Frontal cortex (tissue), 1 donor: ENCODE data around the gene PGAM5. TPM values are rescaled to one million over a fixed set of nuclear protein-coding genes. Genes with fewer than 3 reads are reported as not detected.

ENCODE experiments used
- small RNA-seq: library from RNA; depleted of rRNA; stranded (forward); fragments of <200 nt; gene quantifications from one replicate; pipeline ENCODE3, GENCODE V24; 2014
- total RNA-seq: library from RNA; depleted of rRNA; stranded (reverse); fragments of >200 nt; gene quantifications from one replicate; pipeline ENCODE4 v1.2.3, GENCODE V29; 2014

Gene PGAM5
- total RNA-seq, 1 donor from 2014 or later, result 31.0 TPM

Small RNAs within 50 kb of the gene (small RNA-seq; reads per million reads assigned to genes)
- not detected for gene RNA5SP379

Other genes with a start within 250 kb of the PGAM5 start
- 4.1 TPM for gene FBRSL1, start 220.7 kb upstream of the PGAM5 start, total RNA-seq
- not detected for gene LRCOL1, start 100.3 kb upstream of the PGAM5 start, total RNA-seq
- gene P2RX2, start 92.1 kb upstream of the PGAM5 start, total RNA-seq, result not detected
- gene POLE, start 23.5 kb upstream of the PGAM5 start, total RNA-seq, result 26.9 TPM
- gene PXMP2, start 23.3 kb upstream of the PGAM5 start, total RNA-seq, result 15.9 TPM
- gene ANKLE2, start 51.0 kb downstream of the PGAM5 start, total RNA-seq, result 44.8 TPM
- 50.5 TPM for gene GOLGA3, start 118.0 kb downstream of the PGAM5 start, total RNA-seq
- gene CHFR, start 176.8 kb downstream of the PGAM5 start, total RNA-seq, result 31.4 TPM
- gene ZNF605, start 245.5 kb downstream of the PGAM5 start, total RNA-seq, result 18.8 TPM